HG03378 (cell line): ENCODE data around the gene ALPI.
"Not testable (repeated sequence)": the region's sequence is repeated elsewhere in the genome, so short reads cannot be mapped to it uniquely, and the experiment has no call there.

Experiments
- ATAC-seq: cut with Tn5 transposase; IDR thresholded peaks from one replicate; pipeline ENCODE4 v1.9.1; 2021; ENCODE audit warnings: mild to moderate bottlenecking, moderate library complexity; ENCODE audit not compliant: unreplicated experiment

The ALPI gene

GRCh38 chr2:232441147-232441651, 14.8 kb upstream of the ALPI start:
- no peak for ATAC-seq

- ATAC-seq: not testable (repeated sequence)
Measured at GRCh38 chr2:232441922-232442321, 14.0 kb upstream of the ALPI start.

DNA sequence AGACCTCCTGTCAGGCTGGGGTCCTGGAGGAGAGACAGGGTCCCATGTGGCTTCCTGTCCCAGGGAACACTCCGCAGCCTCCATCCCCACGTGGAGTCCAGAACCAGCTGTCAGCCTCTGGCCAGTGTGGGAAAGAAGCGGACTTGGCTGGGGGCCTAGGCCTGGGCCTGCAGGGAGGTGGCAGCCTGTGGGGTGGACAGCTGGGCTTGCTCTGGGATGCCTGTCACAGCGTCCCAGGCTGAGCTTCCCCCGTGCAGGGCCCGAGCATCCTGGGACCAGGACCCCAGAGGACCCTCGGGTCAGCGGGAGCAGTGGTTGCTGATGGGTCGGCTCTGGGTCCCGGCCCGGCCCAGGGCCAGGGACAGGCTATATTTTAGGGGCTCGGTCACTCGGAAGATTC, 13.5 kb upstream of the ALPI start:
- not testable (repeated sequence) for ATAC-seq

GRCh38 chr2:232443047-232443446, 12.9 kb upstream of the ALPI start:
- not testable (repeated sequence) for ATAC-seq

GRCh38 chr2:232443669-232444408, 12.1 kb upstream of the ALPI start:
- ATAC-seq: not testable (repeated sequence)

GRCh38 chr2:232444409-232445148, 11.4 kb upstream of the ALPI start:
- ATAC-seq: no peak

DNA sequence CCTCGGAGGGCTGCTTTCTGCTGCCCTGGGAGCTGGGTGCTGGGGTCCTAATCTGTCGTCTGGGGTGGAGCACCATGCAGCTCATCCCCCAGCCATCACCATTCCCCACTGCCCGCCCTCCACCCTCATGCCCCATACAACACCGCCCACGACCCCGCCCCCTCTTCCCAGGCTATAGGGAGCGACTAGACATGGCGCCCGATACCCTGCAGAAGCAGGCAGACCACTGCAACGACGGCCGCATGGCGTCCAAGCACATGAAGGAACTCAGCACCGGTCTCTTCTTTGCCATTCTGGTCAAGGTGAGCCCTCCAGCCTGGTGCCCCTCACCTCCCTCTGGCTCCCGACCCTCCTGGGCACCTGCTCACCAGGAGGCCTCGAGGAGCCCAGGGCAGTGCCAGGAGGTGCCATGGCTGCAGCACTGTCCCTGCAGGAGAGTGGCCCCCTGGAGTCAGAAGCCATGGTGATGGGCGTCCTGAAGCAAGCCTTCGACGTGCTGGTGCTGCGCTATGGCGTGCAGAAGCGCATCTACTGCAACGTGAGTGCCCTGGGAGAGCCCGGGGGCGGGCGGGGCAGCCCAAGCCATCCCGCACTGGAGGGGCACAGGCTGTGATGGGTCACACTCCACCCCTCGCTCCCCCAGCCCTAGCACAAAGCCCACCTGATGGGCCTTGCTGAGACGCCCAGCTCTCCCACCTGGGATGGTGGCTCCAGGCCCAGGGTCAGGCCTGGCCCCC, 10.6 kb upstream of the ALPI start:
- ATAC-seq: not testable (repeated sequence)

DNA sequence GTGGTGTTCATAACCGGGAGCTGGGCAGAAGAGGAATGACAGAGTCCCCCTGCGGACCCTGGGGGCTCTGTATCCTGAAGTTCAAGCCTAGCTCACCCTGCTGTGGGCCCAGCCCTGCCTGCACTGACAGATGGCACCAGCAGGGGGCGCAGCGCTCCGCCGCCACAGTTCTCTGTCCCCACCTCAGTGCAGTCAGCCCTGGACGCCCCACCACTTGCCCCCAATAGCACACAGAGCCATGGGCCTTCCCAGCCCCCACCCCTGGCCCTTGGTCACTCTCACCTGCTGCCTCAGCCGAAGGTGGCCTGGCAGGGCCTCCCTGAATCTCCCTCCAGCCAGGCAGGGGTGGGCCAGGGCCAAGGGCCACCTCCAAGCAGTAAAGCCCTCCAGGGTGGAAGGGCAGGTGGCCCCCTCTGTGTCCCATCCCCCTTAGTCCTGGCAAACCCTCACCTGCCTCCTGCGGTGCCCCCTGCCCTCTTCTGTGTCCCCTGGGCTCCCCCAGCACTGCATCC, 9.6 kb upstream of the ALPI start:
- ATAC-seq: not testable (repeated sequence)

- no peak for ATAC-seq
Measured at GRCh38 chr2:232447091-232447620, 8.8 kb upstream of the ALPI start.

- ATAC-seq: no peak
Measured at GRCh38 chr2:232447638-232448303, 8.2 kb upstream of the ALPI start.

DNA sequence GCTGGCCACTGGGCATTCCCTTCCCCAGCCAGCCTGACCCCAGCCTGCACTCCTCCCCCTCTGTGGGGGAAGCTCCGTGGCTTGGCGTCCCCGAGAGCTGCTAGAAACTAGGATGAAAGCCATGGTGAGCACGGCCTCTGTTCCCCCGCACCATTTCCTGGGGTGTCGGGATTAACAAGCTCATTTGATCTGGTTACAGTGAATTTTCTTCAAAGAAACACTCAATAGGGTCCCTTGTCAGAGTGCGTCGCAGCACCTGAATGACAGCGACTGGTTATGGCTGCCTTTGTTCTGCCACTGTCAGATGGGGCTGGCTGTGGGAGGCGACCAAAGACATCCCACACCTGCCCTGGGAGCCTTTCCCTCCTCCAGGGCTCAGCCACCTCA, 7.7 kb upstream of the ALPI start:
- no peak for ATAC-seq

- ATAC-seq: no peak
Measured at GRCh38 chr2:232449964-232450363, 6.0 kb upstream of the ALPI start.

DNA sequence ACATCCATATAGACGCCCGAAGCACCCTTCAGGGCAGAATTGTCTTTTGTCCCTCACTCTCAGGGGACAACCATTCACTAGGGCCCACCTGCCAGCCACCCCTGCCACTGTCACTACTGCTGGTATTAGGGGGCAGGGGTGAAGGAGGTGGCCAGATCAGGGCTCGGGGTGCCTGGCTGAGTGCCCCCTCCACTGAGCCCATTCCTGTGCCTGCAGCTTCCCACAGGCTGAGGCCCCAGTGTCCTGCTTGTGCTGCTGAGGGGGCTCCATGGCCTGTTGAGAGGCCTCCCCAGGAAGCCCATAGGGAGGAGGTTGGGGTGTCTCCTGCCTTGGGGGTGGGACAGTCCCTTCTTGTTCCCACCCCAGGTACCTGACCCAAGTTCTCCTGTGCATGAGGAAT, 4.3 kb upstream of the ALPI start:
- not testable (repeated sequence) for ATAC-seq

DNA sequence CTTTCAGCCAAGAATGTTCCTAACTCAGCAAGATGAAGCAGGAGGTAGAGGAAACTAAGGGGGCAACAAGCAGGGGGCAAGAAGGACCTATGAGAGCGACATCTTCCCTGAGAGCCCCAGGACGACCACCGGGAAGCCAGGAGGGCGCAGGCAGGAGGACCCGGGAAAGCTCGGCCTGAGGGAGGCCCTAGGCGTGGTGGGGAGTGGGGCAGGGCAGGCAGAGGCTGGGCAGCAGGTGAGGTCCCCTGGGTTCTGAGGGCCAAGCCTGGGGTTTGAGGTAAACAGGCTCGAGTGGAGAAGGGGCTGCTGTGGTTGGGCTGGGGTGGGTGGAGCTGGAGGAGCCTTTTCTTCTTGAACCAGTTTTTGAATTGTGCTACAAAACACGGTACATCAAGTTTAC, 1.3 kb upstream of the ALPI start:
- no peak for ATAC-seq

- ATAC-seq: no peak
Measured at GRCh38 chr2:232456296-232457120, 555 bp downstream of the ALPI start.

GRCh38 chr2:232457121-232458011, 1.4 kb downstream of the ALPI start:
- ATAC-seq: no peak

GRCh38 chr2:232458051-232458660, 2.2 kb downstream of the ALPI start:
- no peak for ATAC-seq
